GM15510 (cell line): ENCODE results near the gene ZNF576.

Source experiments
- POLR2A ChIP-seq: IDR thresholded peaks from 3 replicates; pipeline ENCODE4 v1.6.1; 2011; ENCODE audit warnings: borderline replicate concordance; ENCODE audit not compliant: insufficient read length; ENCODE audit errors: extremely low read depth

The ZNF576 gene

GRCh38 chr19:43592800-43593350, 3.5 kb upstream of the ZNF576 start:
- no peak for TF ChIP-seq POLR2A

- no peak for TF ChIP-seq POLR2A
Observed at GRCh38 chr19:43594081-43594697, 2.2 kb upstream of the ZNF576 start.

- TF ChIP-seq POLR2A: no peak
Observed at GRCh38 chr19:43594710-43595604, 1.4 kb upstream of the ZNF576 start.

GRCh38 chr19:43595605-43595998, 793 bp upstream of the ZNF576 start:
- no peak for TF ChIP-seq POLR2A

GRCh38 chr19:43596842-43597461, 557 bp downstream of the ZNF576 start:
- TF ChIP-seq POLR2A: no peak

GRCh38 chr19:43597876-43598275, 1.5 kb downstream of the ZNF576 start:
- no peak for TF ChIP-seq POLR2A

- no peak for TF ChIP-seq POLR2A
Observed at GRCh38 chr19:43598445-43599240, 2.2 kb downstream of the ZNF576 start.

- no peak for TF ChIP-seq POLR2A
Observed at GRCh38 chr19:43599635-43600295, 3.4 kb downstream of the ZNF576 start.

GRCh38 chr19:43605875-43606568, 9.6 kb downstream of the ZNF576 start:
- TF ChIP-seq POLR2A: no peak

GRCh38 chr19:43606569-43607229, 10.3 kb downstream of the ZNF576 start:
- TF ChIP-seq POLR2A: no peak

GRCh38 chr19:43607238-43608205, 11.1 kb downstream of the ZNF576 start:
- TF ChIP-seq POLR2A: no peak

- TF ChIP-seq POLR2A: no peak
Observed at GRCh38 chr19:43609872-43610271, 13.5 kb downstream of the ZNF576 start.

- no peak for TF ChIP-seq POLR2A
Observed at GRCh38 chr19:43610493-43610892, 14.1 kb downstream of the ZNF576 start.

GRCh38 chr19:43611788-43612187, 15.4 kb downstream of the ZNF576 start, which contains the start of gene SRRM5:
TSS of gene SRRM5 (plus strand) at chr19:43612088. CDS start at chr19:43612122, 34 bp downstream.
- TF ChIP-seq POLR2A: no peak
